Measurements from ENCODE around the gene HES1.

The HES1 gene

GRCh38 chr3:194183271-194183670 lies 47.3 kb downstream of the HES1 start:
- no peak overlapping the region for H3K4me3 ChIP-seq (ENCODE audit: control insufficient read depth, low read depth, low read length)
- TF ChIP-seq CTCF (conservative IDR thresholded peaks at IDR 0.05; ENCODE audit: control insufficient read depth, insufficient read depth, low read depth, low read length): no peak
- no peak for DNase-seq (ENCODE audit: low read depth)

- DNase-seq (ENCODE audit: low read depth): no peak
- H3K4me3 ChIP-seq (ENCODE audit: control insufficient read depth, low read depth, low read length): no peak overlapping the region
- TF ChIP-seq CTCF (conservative IDR thresholded peaks at IDR 0.05; ENCODE audit: control insufficient read depth, insufficient read depth, low read depth, low read length): no peak
Observed at GRCh38 chr3:194184265-194184751, 48.4 kb downstream of the HES1 start.

GRCh38 chr3:194184801-194185200 lies 48.9 kb downstream of the HES1 start:
- H3K4me3 ChIP-seq (ENCODE audit: control insufficient read depth, low read depth, low read length): no peak overlapping the region
- TF ChIP-seq CTCF (conservative IDR thresholded peaks at IDR 0.05; ENCODE audit: control insufficient read depth, insufficient read depth, low read depth, low read length): no peak
- DNase-seq (ENCODE audit: low read depth): no peak

GRCh38 chr3:194185221-194185620 lies 49.3 kb downstream of the HES1 start:
- H3K4me3 ChIP-seq (ENCODE audit: control insufficient read depth, low read depth, low read length): no peak overlapping the region
- DNase-seq (ENCODE audit: low read depth): no peak
- TF ChIP-seq CTCF (conservative IDR thresholded peaks at IDR 0.05; ENCODE audit: control insufficient read depth, insufficient read depth, low read depth, low read length): no peak

- H3K4me3 ChIP-seq (ENCODE audit: control insufficient read depth, low read depth, low read length): no peak overlapping the region
- no peak for DNase-seq (ENCODE audit: low read depth)
- no peak for TF ChIP-seq CTCF (conservative IDR thresholded peaks at IDR 0.05; ENCODE audit: control insufficient read depth, insufficient read depth, low read depth, low read length)
Observed at GRCh38 chr3:194187233-194187944, 51.4 kb downstream of the HES1 start.

Data from fibroblast of mammary gland (primary cell).